CD4-positive, alpha-beta T cell treated with Interleukin-17A for 4 hours (primary cell): ENCODE data around the gene NFIA.

ENCODE experiments used
- DNase-seq: peaks from one replicate; pipeline ENCODE4 v3.0.0-alpha.2; 2020; ENCODE audit warnings: mixed read lengths

NFIA gene

GRCh38 chr1:61132645-61133334 lies 50.4 kb downstream of the NFIA start:
- DNase-seq, result no peak

DNA sequence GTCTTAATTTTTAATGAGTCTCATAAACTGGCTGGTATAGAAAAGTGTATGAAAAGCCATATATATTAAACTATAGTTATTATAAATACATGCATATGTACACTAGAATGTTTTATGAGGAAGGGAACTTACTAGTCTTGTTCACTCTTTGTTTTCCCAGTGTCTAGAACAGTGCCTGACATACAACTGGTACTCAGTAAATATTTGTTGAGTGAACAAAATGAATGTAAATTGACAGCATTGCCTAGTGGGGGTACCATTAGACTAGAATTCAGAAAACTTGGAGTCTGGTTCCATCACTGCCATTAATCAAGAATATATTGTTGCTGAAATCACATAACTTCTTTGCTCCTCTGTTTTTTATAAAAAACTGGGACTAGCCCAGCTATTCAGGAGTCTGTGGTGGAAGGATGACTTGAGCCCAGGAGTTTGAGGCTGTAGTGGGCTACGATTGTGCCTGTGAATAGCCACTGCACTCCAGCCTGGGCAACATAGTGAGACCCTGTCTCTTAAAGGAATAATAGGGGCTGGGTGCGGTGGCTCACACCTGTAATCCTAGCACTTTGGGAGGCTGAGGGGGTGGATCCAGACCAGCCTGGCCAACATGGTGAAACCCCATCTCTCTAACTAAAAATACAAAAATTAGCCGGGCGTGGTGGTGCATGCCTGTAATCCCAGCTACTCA lies 51.1 kb downstream of the NFIA start:
- no peak for DNase-seq

- no peak for DNase-seq
Observed at GRCh38 chr1:61135291-61135690, 52.9 kb downstream of the NFIA start.

GRCh38 chr1:61138305-61138704 lies 55.9 kb downstream of the NFIA start:
- DNase-seq, result no peak

- no peak for DNase-seq
Observed at GRCh38 chr1:61138921-61139774, 56.8 kb downstream of the NFIA start.

- DNase-seq, result no peak
Observed at GRCh38 chr1:61139775-61140549, 57.6 kb downstream of the NFIA start.

GRCh38 chr1:61140778-61141177 lies 58.4 kb downstream of the NFIA start:
- no peak for DNase-seq

GRCh38 chr1:61141288-61142042 lies 59.1 kb downstream of the NFIA start:
- no peak for DNase-seq

DNA sequence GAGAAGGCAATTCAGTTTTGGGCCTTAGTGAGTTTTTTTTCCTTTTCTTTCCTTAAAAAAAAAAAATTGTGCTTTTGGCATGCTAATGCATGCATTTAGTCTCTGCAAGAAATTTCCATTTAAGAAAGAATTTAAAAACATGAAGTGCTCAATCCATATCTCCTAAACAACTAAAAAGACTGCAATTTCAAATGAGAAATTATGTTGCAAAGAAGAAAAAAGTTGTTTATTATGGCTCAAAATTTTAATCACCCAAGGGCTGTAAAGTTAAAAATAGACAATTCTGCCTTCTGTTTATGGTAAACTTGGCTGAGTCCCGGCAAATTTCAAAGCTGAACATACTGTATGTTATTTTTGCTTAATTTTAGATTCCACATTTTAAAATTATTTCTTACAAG lies 59.7 kb downstream of the NFIA start:
- DNase-seq, result no peak

GRCh38 chr1:61142726-61143500 lies 60.6 kb downstream of the NFIA start:
- no peak for DNase-seq

- no peak for DNase-seq
Observed at GRCh38 chr1:61143821-61144424, 61.6 kb downstream of the NFIA start.

- DNase-seq, result no peak
Observed at GRCh38 chr1:61149010-61149860, 66.9 kb downstream of the NFIA start.

- DNase-seq, result no peak
Observed at GRCh38 chr1:61151565-61151964, 69.2 kb downstream of the NFIA start.

- no peak for DNase-seq
Observed at GRCh38 chr1:61152066-61152465, 69.7 kb downstream of the NFIA start.

GRCh38 chr1:61152469-61153105 lies 70.2 kb downstream of the NFIA start:
- DNase-seq, result no peak

- no peak for DNase-seq
Observed at GRCh38 chr1:61156576-61157467, 74.5 kb downstream of the NFIA start.

- no peak for DNase-seq
Observed at GRCh38 chr1:61157468-61157987, 75.2 kb downstream of the NFIA start.

GRCh38 chr1:61158591-61158990 lies 76.2 kb downstream of the NFIA start:
- no peak for DNase-seq
